Measurements from ENCODE around the gene PFKFB4.

DNA sequence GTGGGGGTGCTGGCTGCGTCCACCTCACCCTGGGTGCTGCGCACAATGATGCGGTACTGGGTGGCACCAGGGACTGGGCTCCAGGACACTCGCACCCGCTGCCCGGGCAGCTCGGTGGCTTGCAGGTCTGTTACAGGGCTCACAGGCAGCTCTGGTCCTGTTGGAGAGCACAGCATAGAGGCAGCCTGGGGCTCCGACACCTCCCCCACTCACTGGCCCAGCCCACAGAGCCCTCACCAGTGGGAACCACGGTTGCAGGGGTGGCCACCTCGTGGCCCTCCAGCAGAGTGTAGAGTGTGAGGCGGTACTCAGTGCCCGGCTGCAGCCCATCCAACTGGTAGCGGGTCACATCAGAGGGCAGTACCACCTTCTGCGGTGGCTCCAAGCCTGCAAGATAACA, 34.8 kb upstream of the PFKFB4 start:
- TF ChIP-seq POLR2A (IDR thresholded peaks at IDR 0.05; ENCODE audit: low read depth, low read length) (no peak), BHLHE40 (IDR thresholded peaks at IDR 0.05; ENCODE audit: borderline replicate concordance in 1 of 2, low read depth in 2 of 2, low read length in 1 of 2) (no peak), POLR2AphosphoS5 (IDR thresholded peaks at IDR 0.05; ENCODE audit: low read length) (no peak), HDAC6 (IDR thresholded peaks at IDR 0.05; ENCODE audit: unreplicated experiment) (no peak), EZH2 (IDR thresholded peaks at IDR 0.05; ENCODE audit: borderline replicate concordance, control insufficient read depth, low read depth, low read length) (no peak), EP300 (IDR thresholded peaks at IDR 0.05; ENCODE audit: borderline replicate concordance in 1 of 2, control insufficient read depth in 1 of 2, low read depth in 2 of 2, low read length in 2 of 2) (no peak), CEBPB (IDR thresholded peaks at IDR 0.05; ENCODE audit: borderline replicate concordance in 1 of 2, low read depth in 2 of 2, low read length in 2 of 2) (no peak), SPI1 (IDR thresholded peaks at IDR 0.05; ENCODE audit: borderline replicate concordance, insufficient read depth, low read depth, low read length) (no peak), USF2 (IDR thresholded peaks at IDR 0.05; ENCODE audit: borderline replicate concordance, low read depth, low read length) (no peak), ELK1 (IDR thresholded peaks at IDR 0.05; ENCODE audit: low read depth, low read length) (no peak), BCL11A (IDR thresholded peaks at IDR 0.05; ENCODE audit: low read depth, low read length) (no peak)
- TF ChIP-seq, protein P1, sequence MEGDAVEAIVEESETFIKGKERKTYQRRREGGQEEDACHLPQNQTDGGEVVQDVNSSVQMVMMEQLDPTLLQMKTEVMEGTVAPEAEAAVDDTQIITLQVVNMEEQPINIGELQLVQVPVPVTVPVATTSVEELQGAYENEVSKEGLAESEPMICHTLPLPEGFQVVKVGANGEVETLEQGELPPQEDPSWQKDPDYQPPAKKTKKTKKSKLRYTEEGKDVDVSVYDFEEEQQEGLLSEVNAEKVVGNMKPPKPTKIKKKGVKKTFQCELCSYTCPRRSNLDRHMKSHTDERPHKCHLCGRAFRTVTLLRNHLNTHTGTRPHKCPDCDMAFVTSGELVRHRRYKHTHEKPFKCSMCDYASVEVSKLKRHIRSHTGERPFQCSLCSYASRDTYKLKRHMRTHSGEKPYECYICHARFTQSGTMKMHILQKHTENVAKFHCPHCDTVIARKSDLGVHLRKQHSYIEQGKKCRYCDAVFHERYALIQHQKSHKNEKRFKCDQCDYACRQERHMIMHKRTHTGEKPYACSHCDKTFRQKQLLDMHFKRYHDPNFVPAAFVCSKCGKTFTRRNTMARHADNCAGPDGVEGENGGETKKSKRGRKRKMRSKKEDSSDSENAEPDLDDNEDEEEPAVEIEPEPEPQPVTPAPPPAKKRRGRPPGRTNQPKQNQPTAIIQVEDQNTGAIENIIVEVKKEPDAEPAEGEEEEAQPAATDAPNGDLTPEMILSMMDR (IDR thresholded peaks at IDR 0.05 in 2 of 3, conservative IDR thresholded peaks at IDR 0.05 in 1 of 3; ENCODE audit: control insufficient read depth in 2 of 3, extremely low read depth in 1 of 3, insufficient read depth in 1 of 3, low read depth in 3 of 3, low read length in 3 of 3) = no peak
- TF ChIP-seq, protein P2, sequence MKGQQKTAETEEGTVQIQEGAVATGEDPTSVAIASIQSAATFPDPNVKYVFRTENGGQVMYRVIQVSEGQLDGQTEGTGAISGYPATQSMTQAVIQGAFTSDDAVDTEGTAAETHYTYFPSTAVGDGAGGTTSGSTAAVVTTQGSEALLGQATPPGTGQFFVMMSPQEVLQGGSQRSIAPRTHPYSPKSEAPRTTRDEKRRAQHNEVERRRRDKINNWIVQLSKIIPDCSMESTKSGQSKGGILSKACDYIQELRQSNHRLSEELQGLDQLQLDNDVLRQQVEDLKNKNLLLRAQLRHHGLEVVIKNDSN (IDR thresholded peaks at IDR 0.05; ENCODE audit: borderline replicate concordance, extremely low read length, insufficient read depth, low read depth, low read length) = no peak
